ENCODE data around the gene HYAL2. TPM values are rescaled to one million over a fixed set of nuclear protein-coding genes. Genes with fewer than 3 reads are reported as not detected.

The HYAL2 gene
- polyA plus RNA-seq, 2 of the 4 experiments (the other 2 are of a cell fraction), result 24.5 to 31.0 TPM

- no peak for TF ChIP-seq FOXS1 (CRISPR knock-in tag; IDR thresholded peaks at IDR 0.05)
- TF ChIP-seq CEBPB (IDR thresholded peaks at IDR 0.05), result no peak
- TF ChIP-seq ZFP36 (IDR thresholded peaks at IDR 0.05; ENCODE audit: borderline replicate concordance, partially characterized antibody), result no peak
Observed at GRCh38 chr3:50327129-50327528, 4.6 kb upstream of the HYAL2 start (continued).

GRCh38 chr3:50326182-50326541 is 3.6 kb upstream of the HYAL2 start:
- FAIRE-seq (no peak), DNase-seq (ENCODE audit: low read depth in 1 of 2, low spot score in 1 of 2) (no peak), ATAC-seq (no peak)
- WGBS (ENCODE audit: missing lambda C conversion rate), result 95% methylated on average over 8 of the region's 8 CpGs
- Histone ChIP-seq H3K4me2 (no peak overlapping the region), H3K9me3 (no peaks in the 10 kb centered on the region), H3K4me1 (peaks cover 21% of the 10 kb centered on the region), H3K4me3 (no peak overlapping the region), H3K27ac (no peak overlapping the region)
- ChIA-PET CTCF (interaction anchor here (1.2 kb wide), 1 partner anchor 27 kb away, joined by 3 read pairs; the partner anchor contains the start of genes HYAL3 and NAA80), POLR2A (no interaction called here)
- TF ChIP-seq CTCF (IDR thresholded peaks at IDR 0.05) (no peak), POLR2AphosphoS2 (conservative IDR thresholded peaks at IDR 0.05; ENCODE audit: low read length) (no peak), USF2 (IDR thresholded peaks at IDR 0.05) (no peak), FOSL2 (IDR thresholded peaks at IDR 0.05) (no peak), FOSL2 (CRISPR knock-in tag; IDR thresholded peaks at IDR 0.05) (no peak), RNF2 (IDR thresholded peaks at IDR 0.05; ENCODE audit: borderline replicate concordance, low read depth) (no peak), TFCP2L1 (CRISPR knock-in tag; IDR thresholded peaks at IDR 0.05) (no peak)

- 80% methylated on average over 11 of the region's 11 CpGs for WGBS (ENCODE audit: missing lambda C conversion rate)
- ChIA-PET CTCF (interaction anchor here (1.1 to 5.1 kb wide), 6 partner anchors 9 to 131 kb away, joined by 3 to 56 read pairs (median 8); partner anchors contain the start of genes GNAI2, HYAL3 and NAA80), POLR2A (no interaction called here)
- peaks cover 21% of the 10 kb centered on the region for H3K4me1 ChIP-seq
- no peak for ATAC-seq
- FAIRE-seq, result no peak
- no peak overlapping the region for H3K4me2 ChIP-seq
- no peak for TF ChIP-seq ELK1 (IDR thresholded peaks at IDR 0.05; ENCODE audit: low read depth, low read length)
- no peak for TF ChIP-seq POLR2A (IDR thresholded peaks at IDR 0.05; ENCODE audit: low read length)
- TF ChIP-seq ZC3H11A (IDR thresholded peaks at IDR 0.05), result no peak
- no peak for TF ChIP-seq RARB (CRISPR knock-in tag; IDR thresholded peaks at IDR 0.05)
- no peak for TF ChIP-seq CBX8 (IDR thresholded peaks at IDR 0.05)
- no peak for TF ChIP-seq CBX2 (IDR thresholded peaks at IDR 0.05; ENCODE audit: borderline replicate concordance, low read depth)
- TF ChIP-seq USF2 (IDR thresholded peaks at IDR 0.05), result no peak
- no peak for TF ChIP-seq NFE2L2 (conservative IDR thresholded peaks at IDR 0.05; ENCODE audit: low read length)
- no peak for TF ChIP-seq SMC3 (IDR thresholded peaks at IDR 0.05)
- no peak for TF ChIP-seq CHD4 (IDR thresholded peaks at IDR 0.05; ENCODE audit: borderline replicate concordance)
- TF ChIP-seq FOSB (CRISPR knock-in tag; IDR thresholded peaks at IDR 0.05), result no peak
- no peak for TF ChIP-seq HOXB5 (CRISPR knock-in tag; IDR thresholded peaks at IDR 0.05)
- no peak for TF ChIP-seq ZFP36 (IDR thresholded peaks at IDR 0.05; ENCODE audit: borderline replicate concordance, partially characterized antibody)
- no peak for TF ChIP-seq CHD2 (IDR thresholded peaks at IDR 0.05; ENCODE audit: low read length, partially characterized antibody)
- no peak overlapping the region for H3K27ac ChIP-seq
- H3K9me3 ChIP-seq, result no peaks in the 10 kb centered on the region
- H3K4me3 ChIP-seq, result no peak overlapping the region
- DNase-seq (ENCODE audit: low read depth in 1 of 2, low spot score in 1 of 2), result no peak
Observed at GRCh38 chr3:50325497-50326181, 3.1 kb upstream of the HYAL2 start.

Measured in A549 (cell line).